Mesodermal cell (in vitro differentiated cells): ENCODE measurements around the gene ZNF358.

Source experiments
- H3K27ac ChIP-seq: 2 replicates; pipeline ENCODE4 v1.7.0; 2013; ENCODE audit warnings: mild to moderate bottlenecking, low read depth, low read length, moderate library complexity; ENCODE audit not compliant: severe bottlenecking
- H3K36me3 ChIP-seq: 2 replicates; pipeline ENCODE4 v1.7.1; 2013; ENCODE audit warnings: mild to moderate bottlenecking, low read length, moderate library complexity; ENCODE audit not compliant: control insufficient read depth, insufficient read depth
- H3K4me1 ChIP-seq: one replicate; pipeline ENCODE4 v1.7.1; 2013; ENCODE audit warnings: mild to moderate bottlenecking, low read length; ENCODE audit not compliant: insufficient read depth, control insufficient read depth, poor library complexity, severe bottlenecking
- H3K4me3 ChIP-seq: 2 replicates; pipeline ENCODE4 v1.7.0; 2013; ENCODE audit warnings: low read length, control low read depth, mild to moderate bottlenecking; ENCODE audit not compliant: insufficient read depth, poor library complexity, severe bottlenecking; ENCODE audit errors: extremely low read depth
- H3K9me3 ChIP-seq: 2 replicates; pipeline ENCODE4 v1.7.1; 2013; ENCODE audit warnings: mild to moderate bottlenecking, low read length, moderate library complexity; ENCODE audit not compliant: control insufficient read depth
- WGBS, 2 experiments: methylation state at CpG; one replicate each; pipeline ENCODE4 v1.1.5; 2013; ENCODE audit warnings: missing lambda C conversion rate in 2 of 2; ENCODE audit not compliant: insufficient coverage in 2 of 2; 5-methylcytosine and 5-hydroxymethylcytosine counted together

Gene ZNF358

DNA sequence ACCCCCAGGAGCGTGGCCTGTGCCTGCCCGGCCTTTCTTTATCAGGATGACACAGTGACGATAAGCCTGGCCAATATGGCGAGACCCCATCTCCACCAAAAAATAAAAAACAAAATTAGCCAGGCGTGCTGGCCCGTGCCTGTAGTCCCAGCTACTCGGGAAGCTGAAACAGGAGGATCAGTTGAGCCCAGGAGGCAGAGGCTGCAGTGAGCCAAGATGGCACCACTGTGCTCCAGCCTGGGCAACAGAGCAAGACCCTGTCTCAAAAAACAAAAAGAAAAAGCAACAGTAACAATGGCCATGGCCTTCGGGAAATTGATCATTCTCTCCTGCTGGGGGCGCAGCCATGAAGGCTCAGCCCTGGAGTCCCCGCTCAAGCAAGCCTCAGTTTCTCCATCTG, 38.1 kb upstream of the ZNF358 start:
- Histone ChIP-seq H3K27ac (no peak overlapping the region), H3K4me3 (no peak overlapping the region), H3K36me3 (no peaks in the 10 kb centered on the region), H3K4me1 (no peaks in the 10 kb centered on the region), H3K9me3 (no peaks in the 10 kb centered on the region)
- 91 to 92% methylated on average over 6 to 7 of the region's 10 CpGs for WGBS, 2 experiments

DNA sequence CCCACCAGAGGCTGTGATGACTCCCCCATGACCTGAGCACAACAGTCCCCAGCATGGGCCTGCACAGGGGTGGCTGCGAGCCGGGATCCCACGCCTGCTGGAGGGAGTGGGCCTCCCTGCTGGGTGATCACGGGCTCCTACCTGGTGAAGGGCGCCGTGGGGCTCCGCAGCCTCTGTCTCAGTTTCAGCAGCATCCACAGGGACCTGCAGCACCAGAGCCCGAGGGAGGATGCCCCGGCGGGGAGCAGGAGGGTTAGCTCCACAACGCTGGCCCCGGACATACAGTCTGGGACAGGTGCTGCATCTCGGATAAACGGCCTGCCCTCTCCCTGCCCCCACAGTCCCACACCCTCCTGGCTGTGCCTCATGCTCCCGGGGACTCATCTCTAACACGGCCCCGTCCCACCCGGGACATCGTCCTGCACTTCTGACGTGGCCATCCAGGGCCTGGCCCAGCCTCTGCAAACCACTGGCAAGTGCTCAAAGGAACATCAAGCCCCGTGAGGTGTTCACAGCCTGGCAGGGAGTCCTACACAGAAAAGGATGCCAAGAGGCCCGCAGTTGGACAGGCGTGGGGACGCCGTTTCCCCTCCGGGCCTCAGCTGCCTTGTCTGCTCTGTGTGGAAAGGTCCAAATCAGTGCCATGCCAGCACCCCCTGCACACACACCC, 37.6 kb upstream of the ZNF358 start:
- Histone ChIP-seq H3K4me3 (no peak overlapping the region), H3K27ac (no peak overlapping the region), H3K4me1 (no peaks in the 10 kb centered on the region)

DNA sequence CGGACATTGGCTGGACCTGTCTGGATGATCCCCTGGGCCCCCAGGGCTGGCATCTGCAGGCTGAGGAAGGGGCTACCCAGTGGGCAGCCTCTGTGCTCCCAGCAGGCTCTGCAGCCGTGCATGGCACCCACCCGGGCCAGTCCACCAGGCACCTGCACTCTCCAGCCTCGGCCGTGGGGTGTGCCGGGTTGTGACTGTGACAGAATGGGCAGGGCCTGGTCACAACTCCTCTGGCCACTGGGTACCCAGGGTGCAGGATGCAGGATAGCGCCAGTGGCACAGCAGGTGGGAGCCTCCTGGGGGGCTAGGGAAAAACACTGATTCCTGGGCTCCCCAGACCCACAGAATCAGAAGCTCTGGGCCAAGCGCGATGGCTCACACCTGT, 37.1 kb upstream of the ZNF358 start:
- Histone ChIP-seq H3K4me1 (no peaks in the 10 kb centered on the region), H3K9me3 (no peaks in the 10 kb centered on the region), H3K27ac (no peak overlapping the region), H3K36me3 (no peaks in the 10 kb centered on the region), H3K4me3 (no peak overlapping the region)
- WGBS, 2 experiments = 90 to 94% methylated on average over 8 to 9 of the region's 9 CpGs

More for the DNA sequence above, 37.6 kb upstream of the ZNF358 start:
- WGBS, 2 experiments = 88 to 93% methylated on average over 24 to 26 of the region's 26 CpGs
- Histone ChIP-seq H3K36me3 (no peaks in the 10 kb centered on the region), H3K9me3 (no peaks in the 10 kb centered on the region)

DNA sequence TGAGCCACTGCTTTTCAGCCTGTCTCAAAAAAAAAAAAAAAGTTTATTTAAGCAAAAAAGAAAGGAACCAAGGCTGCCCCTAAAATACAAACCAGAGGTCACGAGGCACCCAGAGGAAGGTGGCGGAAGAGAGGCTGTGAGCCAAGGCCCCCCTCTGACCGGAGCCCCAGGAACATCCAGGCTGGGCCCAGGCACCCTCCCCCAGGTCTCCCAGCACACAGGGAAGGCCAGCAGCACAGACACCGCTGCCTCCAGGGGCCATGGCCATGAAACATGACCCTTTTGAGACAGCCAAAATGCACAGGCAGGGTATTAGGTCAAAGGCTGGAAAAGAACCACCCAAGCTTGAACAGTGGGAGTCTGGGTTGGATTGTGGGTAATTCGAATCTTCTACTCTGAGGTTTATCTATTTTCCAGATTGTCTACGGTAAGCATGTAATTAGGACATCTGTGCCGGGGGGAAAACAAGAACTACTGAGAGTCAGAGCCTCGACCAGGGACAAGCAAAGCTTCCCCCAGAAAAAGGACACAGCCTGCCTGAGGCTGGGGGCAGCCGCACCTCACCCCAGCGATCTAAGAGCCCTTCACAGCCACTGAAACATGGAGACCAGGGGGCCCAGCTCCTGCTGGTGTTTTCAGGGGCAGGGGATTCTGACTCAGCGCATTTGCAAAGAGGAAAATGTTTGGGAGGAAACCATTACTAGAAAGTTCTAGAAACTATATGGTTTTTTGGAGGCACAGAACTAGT, 35.5 kb upstream of the ZNF358 start:
- Histone ChIP-seq H3K4me1 (no peaks in the 10 kb centered on the region), H3K4me3 (no peak overlapping the region), H3K36me3 (no peaks in the 10 kb centered on the region), H3K9me3 (no peaks in the 10 kb centered on the region), H3K27ac (no peak overlapping the region)
- 82 to 90% methylated on average over 7 to 10 of the region's 11 CpGs for WGBS, 2 experiments

DNA sequence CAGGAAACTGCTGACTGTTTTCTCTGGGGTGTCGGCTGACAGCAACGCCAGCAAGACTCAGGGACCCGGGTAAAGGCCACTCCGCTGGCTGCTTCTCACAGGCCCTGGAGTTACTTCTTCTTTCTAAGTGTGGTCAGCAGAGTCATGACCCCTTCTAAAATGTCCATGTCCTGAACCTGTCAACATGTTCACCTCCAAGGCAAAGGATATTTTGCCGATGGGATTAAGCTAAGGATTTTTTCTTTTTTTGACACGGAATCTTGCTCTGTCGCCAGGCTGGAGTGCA, 35.0 kb upstream of the ZNF358 start:
- H3K27ac ChIP-seq = no peak overlapping the region
- H3K4me1 ChIP-seq = no peaks in the 10 kb centered on the region
- WGBS, 2 experiments = 93 to 97% methylated on average over 6 to 7 of the region's 7 CpGs
- H3K36me3 ChIP-seq = no peaks in the 10 kb centered on the region
- H3K9me3 ChIP-seq = no peaks in the 10 kb centered on the region
- H3K4me3 ChIP-seq = no peak overlapping the region

DNA sequence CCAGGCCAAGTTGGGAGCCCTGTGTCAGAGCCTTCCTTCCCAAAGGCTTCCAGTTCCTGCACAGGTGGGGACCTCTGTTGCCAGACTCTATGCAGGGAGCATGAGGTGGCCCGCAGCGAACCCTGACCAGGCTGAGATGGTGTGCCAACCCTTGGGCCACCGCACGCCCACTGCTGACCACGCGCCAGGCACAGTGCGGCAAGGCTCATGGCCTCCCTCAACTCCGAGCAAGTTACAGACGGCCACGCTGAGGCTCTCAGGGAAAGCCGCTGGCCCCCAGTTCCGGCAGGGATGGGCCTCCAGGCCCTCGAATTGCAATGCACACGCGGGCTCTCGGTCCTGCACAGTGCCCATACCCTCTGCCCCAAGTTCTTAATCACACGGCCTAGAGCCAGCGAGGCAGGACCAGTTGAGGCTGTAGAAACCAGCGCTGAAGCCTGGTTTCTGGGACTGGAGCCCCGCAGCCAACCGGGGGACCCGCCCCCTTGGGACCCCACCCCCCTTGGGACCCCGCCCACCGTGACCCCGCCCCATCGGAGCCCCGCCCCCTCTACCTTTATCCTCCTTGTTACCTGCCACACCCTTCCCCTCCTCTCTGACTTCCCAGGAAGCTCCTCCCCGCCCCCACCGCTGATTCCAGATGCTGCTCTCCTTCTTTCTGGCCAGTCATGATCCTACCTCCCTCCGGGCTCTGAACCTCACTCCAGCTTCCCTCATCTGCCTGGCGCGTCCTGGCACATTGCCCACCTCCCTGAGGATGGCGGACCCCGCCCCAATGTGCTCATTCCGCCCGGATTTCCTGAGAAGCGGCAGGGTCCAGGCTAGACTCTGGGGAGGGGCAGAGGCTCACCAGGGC, 33.1 kb upstream of the ZNF358 start:
- Histone ChIP-seq H3K9me3 (no peaks in the 10 kb centered on the region), H3K4me3 (no peak overlapping the region), H3K27ac (no peak overlapping the region), H3K4me1 (no peaks in the 10 kb centered on the region), H3K36me3 (no peaks in the 10 kb centered on the region)
- WGBS, 2 experiments = 80 to 82% methylated on average over 23 to 28 of the region's 37 CpGs

DNA sequence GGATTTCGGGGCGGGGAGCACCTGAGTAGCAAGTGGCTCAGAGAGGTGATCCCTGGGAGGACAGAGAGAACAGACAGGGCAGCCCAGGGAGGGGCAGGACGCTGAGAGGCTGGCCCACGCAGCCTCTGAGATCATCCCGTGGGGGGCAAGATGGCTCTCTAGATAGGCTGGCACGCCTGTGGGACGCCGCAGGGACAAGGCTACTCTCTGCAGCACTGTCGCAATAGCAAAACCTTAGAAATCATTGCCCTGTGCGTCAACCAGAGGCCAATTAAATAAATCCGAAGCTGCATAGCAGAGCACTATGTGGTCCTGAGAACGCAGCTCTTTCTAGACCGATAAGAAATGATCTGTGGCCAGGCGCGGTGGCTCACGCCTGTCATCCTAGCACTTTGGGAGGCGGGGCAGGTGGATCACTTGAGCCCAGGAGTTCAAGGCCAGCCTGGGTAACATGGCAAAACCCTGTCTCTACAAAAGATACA, 32.1 kb upstream of the ZNF358 start:
- H3K9me3 ChIP-seq = no peaks in the 10 kb centered on the region
- H3K4me1 ChIP-seq = no peaks in the 10 kb centered on the region
- 90 to 94% methylated on average over 17 of the region's 17 CpGs for WGBS, 2 experiments
- H3K27ac ChIP-seq = no peak overlapping the region
- no peaks in the 10 kb centered on the region for H3K36me3 ChIP-seq
- H3K4me3 ChIP-seq = no peak overlapping the region

DNA sequence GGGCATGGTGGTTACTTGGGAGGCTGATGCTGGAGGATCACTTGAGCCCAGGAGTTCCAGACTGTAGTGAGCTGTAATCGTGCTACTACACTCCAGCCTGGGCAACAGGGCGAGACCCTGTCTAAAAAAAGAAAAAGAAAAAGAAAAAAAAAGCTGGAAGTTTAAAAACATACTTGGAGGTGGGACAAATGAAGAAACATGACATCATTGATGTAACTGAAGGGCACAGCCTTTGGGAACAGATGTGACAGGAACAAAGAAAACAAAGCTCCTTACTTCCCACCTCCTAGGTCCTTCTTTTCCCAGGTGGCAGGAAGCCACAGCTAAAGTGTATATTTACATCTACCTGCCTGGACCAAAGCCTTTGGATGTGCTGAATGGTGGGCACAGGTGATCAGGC, 29.0 kb upstream of the ZNF358 start:
- no peaks in the 10 kb centered on the region for H3K36me3 ChIP-seq
- peaks cover 4% of the 10 kb centered on the region for H3K4me1 ChIP-seq
- 79% methylated on average over 2 of the region's 2 CpGs; no CpG with 5 or more reads in 1 of the 2 experiments for whole genome bisulfite sequencing, 2 experiments
- H3K9me3 ChIP-seq = no peaks in the 10 kb centered on the region
- H3K4me3 ChIP-seq = no peak overlapping the region
- H3K27ac ChIP-seq = no peak overlapping the region

DNA sequence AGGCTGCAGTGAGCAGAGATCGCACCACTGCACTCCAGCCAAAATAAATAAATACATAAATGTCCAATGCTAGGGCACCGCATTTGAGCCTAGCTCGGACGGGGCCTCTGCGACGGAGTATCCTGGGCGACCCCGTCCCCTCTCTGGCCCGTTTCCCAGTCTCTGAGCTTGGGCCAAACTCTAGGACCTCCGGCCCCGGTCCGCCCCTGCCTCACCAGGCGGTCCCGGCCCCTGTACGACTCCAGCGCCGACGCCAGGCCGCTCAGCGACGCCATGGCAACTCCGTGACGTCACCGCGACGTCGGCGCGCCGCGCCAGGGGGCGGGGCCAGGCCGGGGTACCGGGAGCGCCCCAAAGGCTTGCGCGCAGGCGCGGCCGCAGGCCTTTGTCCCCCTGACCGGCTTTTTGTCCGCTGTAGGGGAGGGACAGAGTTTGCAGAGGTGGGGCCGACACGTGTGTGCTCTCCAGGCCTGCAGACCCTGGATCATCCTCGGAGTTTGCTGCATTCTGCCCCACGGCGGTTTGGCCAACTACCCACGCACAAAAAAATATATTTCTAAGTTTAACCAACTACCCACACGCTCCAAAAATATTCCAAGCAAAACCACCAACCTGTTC, 27.1 kb upstream of the ZNF358 start, which contains the start of gene PEX11G:
PEX11G (minus strand) TSS at position 300 of the 618 bp plus-strand sequence; CDS start at position 275, 25 bp downstream.
- WGBS, 2 experiments = 8 to 13% methylated on average over 35 to 37 of the region's 49 CpGs
- H3K4me1 ChIP-seq = peaks cover 7% of the 10 kb centered on the region
- H3K4me3 ChIP-seq = peak within 1 kb of the TSS; percentile 39
- H3K36me3 ChIP-seq = no peaks in the 10 kb centered on the region
- no peaks in the 10 kb centered on the region for H3K9me3 ChIP-seq
- peak within 1 kb of the TSS; percentile 67 for H3K27ac ChIP-seq

DNA sequence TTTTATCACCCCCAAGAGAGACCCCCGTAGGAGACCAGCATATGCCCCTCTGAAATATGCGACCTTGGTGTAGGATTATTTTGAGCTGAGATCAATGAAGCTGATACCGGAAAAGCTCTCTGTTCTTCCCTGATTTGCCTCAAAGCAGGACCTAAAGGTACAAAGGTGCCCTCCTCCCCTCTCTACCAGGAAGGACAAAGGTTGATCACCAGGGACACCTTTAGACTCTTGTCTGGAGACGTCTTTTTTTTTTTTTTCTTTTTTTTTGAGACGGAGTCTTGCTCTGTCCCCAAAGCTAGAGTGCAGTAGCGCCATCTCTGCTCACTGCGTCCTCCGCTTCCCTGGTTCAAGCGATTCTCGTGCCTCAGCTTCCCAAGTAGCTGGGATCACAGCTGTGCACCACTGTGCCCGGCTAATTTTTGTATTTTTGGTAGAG, 26.3 kb upstream of the ZNF358 start:
- Histone ChIP-seq H3K27ac (no peak overlapping the region), H3K9me3 (no peaks in the 10 kb centered on the region), H3K4me3 (no peak overlapping the region), H3K36me3 (no peaks in the 10 kb centered on the region), H3K4me1 (peaks cover 7% of the 10 kb centered on the region)
- 85 to 87% methylated on average over 9 of the region's 11 CpGs for WGBS, 2 experiments
